ENCODE data around the gene SIGLECL1.

SIGLECL1 gene

DNA sequence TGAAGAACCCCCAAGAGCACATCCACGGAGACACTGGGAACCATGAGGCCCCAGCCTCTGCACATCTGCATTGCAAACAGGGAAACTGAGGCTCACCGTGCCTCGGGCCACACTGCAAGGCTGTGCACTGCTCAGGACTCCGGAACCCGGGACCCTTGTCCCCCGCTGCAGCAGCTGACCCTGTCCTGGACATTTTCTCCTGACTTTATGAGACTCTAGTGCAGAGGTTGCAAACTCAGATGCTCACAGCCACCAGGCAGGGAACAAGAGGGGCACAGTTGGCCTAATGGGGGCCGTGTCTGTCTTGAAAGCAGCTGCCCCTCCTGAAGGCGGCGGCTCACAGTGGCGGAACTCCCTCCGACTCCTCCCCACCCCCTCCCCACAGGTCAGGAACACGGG, 44.1 kb downstream of the SIGLECL1 start:
- TF ChIP-seq, protein P1, sequence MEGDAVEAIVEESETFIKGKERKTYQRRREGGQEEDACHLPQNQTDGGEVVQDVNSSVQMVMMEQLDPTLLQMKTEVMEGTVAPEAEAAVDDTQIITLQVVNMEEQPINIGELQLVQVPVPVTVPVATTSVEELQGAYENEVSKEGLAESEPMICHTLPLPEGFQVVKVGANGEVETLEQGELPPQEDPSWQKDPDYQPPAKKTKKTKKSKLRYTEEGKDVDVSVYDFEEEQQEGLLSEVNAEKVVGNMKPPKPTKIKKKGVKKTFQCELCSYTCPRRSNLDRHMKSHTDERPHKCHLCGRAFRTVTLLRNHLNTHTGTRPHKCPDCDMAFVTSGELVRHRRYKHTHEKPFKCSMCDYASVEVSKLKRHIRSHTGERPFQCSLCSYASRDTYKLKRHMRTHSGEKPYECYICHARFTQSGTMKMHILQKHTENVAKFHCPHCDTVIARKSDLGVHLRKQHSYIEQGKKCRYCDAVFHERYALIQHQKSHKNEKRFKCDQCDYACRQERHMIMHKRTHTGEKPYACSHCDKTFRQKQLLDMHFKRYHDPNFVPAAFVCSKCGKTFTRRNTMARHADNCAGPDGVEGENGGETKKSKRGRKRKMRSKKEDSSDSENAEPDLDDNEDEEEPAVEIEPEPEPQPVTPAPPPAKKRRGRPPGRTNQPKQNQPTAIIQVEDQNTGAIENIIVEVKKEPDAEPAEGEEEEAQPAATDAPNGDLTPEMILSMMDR (IDR thresholded peaks at IDR 0.05; ENCODE audit: low read depth, low read length, missing control alignments): no peak
- in situ Hi-C loops (cut with HindIII; ENCODE audit: low sequenced_read_pairs): no loop called here
- H3K4me3 ChIP-seq (ENCODE audit: low read depth, low read length): no peak overlapping the region
- DNase-seq (ENCODE audit: low read depth): no peak

DNA sequence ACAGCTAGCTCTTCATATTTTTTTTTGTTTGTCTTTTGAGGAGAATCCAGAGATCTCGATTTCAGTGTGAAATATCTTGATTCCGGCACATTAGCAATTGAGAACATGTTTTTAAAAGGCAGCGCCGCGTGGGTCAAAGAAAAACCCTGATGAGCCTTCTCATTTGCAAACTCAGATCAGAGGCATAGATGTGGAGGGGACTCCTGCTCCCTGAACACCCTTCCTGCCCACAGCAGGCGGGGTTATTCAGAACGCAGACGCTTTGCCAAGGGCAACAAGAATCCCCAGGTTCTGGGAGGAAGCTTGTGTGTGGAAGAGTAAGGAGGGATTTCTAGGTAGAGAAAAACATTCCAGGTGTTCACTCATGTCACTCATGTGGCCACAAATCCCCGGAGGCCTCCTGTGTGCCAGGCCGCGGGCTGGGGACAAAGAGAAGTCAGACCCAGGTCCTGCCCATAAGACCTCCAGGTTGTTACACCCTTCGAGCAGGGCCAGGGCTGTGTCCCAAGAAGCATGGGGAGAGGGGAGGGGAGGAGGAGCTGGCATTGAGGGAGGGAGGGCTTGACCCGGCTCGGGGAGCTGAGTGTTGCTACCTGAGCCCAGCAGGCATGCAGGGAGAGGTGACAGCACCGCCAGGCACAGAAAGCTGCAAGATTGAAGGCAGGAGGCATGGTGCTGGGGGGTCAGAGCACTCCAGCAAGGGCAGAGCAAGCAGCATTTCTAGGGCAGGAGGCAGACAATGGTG, 44.7 kb downstream of the SIGLECL1 start:
- in situ Hi-C loops (cut with HindIII; ENCODE audit: low sequenced_read_pairs): no loop called here
- DNase-seq (ENCODE audit: low read depth): no peak
- H3K4me3 ChIP-seq (ENCODE audit: low read depth, low read length): no peak overlapping the region
- TF ChIP-seq, protein P1 (IDR thresholded peaks at IDR 0.05; ENCODE audit: low read depth, low read length, missing control alignments): no peak

DNA sequence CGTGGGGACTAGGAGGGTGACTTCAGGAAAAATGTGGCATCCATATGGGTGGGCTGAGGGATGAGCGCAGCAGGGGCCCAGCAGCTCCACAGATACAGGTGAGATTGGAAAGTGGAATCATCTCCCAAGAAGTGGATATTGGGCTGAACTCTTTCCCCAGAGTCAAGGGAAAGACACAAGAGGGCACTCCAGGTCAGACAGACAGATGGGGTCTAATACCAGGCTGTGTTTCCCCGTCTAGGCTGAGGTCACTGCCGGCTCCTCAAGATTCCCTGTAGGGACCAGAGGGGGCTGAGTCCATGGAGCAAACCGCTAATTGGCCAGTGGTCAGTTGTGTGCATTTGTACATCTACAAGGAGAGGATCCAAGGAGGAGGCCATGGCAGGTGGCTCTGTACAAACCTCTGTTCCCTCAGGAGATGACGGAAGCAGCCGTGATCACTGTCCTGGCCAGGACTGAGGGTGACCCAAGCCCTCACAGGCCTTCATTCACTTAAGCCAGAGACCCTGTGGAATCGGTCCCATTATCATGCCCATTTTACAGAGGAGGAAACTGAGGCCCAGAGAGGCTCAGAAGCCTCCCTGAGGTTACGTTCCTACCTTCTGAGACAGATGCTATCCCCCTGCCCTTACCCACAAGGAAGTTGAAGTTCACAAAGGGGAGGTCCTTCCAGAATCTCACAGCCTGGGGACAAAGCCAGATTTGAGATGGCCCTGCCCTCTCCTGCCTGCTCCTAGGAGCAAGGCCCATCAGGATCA, 45.6 kb downstream of the SIGLECL1 start:
- in situ Hi-C loops (cut with HindIII; ENCODE audit: low sequenced_read_pairs): no loop called here
- DNase-seq (ENCODE audit: low read depth): no peak
- TF ChIP-seq, protein P1 (IDR thresholded peaks at IDR 0.05; ENCODE audit: low read depth, low read length, missing control alignments): no peak
- H3K4me3 ChIP-seq (ENCODE audit: low read depth, low read length): no peak overlapping the region

DNA sequence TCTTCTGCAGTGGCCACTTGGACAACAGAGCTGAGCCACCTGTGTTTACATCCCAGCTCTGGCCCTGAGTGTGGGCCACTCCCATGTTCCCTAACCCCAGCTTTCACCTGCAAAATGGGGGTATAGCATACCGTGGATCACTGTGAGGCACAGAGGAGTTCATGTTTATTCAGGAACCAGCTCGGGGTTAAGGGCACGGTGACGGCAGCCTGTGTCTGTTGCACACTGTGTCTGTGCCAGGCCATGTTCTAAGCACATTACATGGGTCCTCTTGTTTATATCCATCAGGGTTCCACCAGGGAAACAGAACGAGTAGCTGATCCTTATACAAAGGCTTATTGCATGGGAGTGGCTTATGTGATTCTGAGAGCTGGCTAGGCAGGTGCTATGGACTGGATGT, 46.5 kb downstream of the SIGLECL1 start:
- in situ Hi-C loops (cut with HindIII; ENCODE audit: low sequenced_read_pairs): no loop called here
- DNase-seq (ENCODE audit: low read depth): no peak
- TF ChIP-seq, protein P1 (IDR thresholded peaks at IDR 0.05; ENCODE audit: low read depth, low read length, missing control alignments): no peak
- H3K4me3 ChIP-seq (ENCODE audit: low read depth, low read length): no peak overlapping the region

DNA sequence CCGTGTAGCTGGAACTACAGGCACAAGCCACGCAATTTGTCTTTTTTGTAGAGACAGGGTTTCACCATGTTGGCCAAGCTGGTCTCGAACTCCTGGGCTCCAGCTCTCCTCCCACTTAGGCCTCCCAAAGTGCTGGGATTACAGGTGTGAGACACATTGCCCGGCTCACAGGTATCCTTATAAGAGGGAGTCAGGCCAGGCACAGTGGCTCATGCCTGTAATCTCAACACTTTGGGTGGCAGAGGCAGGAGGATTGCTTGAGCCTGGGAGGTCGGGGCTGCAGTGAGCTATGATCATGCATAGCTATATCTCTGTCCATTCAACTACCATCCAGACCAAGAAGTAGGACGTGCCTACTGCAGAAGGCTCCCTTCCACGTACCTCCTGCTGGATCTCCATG, 50.4 kb downstream of the SIGLECL1 start:
- in situ Hi-C loops (cut with HindIII; ENCODE audit: low sequenced_read_pairs): no loop called here
- TF ChIP-seq, protein P1 (IDR thresholded peaks at IDR 0.05; ENCODE audit: low read depth, low read length, missing control alignments): no peak
- H3K4me3 ChIP-seq (ENCODE audit: low read depth, low read length): no peak overlapping the region
- DNase-seq (ENCODE audit: low read depth): no peak

DNA sequence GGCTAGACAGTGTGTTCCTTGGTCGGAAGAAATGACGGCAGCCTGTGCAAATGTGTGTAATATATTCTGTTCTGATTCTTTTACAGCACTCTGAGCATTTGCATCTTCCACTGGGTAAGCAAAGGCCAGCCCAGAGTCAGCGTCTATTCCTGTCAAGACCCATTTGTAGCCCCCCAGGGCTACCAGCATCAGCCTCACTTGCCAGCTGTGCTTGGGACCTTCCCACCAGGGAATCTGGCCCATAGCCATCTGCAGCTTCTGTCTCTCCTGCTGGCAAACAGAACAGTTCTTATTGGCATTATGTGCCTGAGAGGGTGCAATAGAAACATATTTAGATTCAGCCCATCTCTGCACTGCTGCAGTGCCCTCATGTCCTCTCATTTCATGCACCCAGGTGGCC, 54.6 kb downstream of the SIGLECL1 start:
- in situ Hi-C loops (cut with HindIII; ENCODE audit: low sequenced_read_pairs): no loop called here
- TF ChIP-seq, protein P1 (IDR thresholded peaks at IDR 0.05; ENCODE audit: low read depth, low read length, missing control alignments): no peak
- no peak for DNase-seq (ENCODE audit: low read depth)
- no peak overlapping the region for H3K4me3 ChIP-seq (ENCODE audit: low read depth, low read length)

Data from astrocyte of the cerebellum (primary cell).